Adipocyte (in vitro differentiated cells): Measurements from ENCODE around the gene DNAH1.

Source experiments
- DNase-seq: peaks from one replicate; pipeline ENCODE4 v3.0.0-alpha.2; 2015; ENCODE audit warnings: low read depth
- H3K27me3 ChIP-seq: replicated peaks from 2 replicates; pipeline ENCODE4 v1.7.0; 2013; ENCODE audit warnings: mild to moderate bottlenecking, low read length, moderate library complexity; ENCODE audit not compliant: control insufficient read depth, insufficient read depth
- H3K36me3 ChIP-seq: 2 replicates; pipeline ENCODE4 v1.7.0; 2013; ENCODE audit warnings: low read length, mild to moderate bottlenecking, moderate library complexity; ENCODE audit not compliant: control insufficient read depth, insufficient read depth, severe bottlenecking
- H3K4me1 ChIP-seq: 2 replicates; pipeline ENCODE4 v1.7.0; 2013; ENCODE audit warnings: mild to moderate bottlenecking, low read length, moderate library complexity; ENCODE audit not compliant: control insufficient read depth, insufficient read depth
- H3K4me3 ChIP-seq: 2 replicates; pipeline ENCODE4 v1.7.0; 2013; ENCODE audit warnings: mild to moderate bottlenecking, low read length, moderate library complexity
- H3K9ac ChIP-seq: 2 replicates; pipeline ENCODE4 v1.7.0; 2013; ENCODE audit warnings: mild to moderate bottlenecking, low read length, moderate library complexity
- H3K9me3 ChIP-seq: 2 replicates; pipeline ENCODE4 v1.7.0; 2013; ENCODE audit warnings: mild to moderate bottlenecking, low read length, moderate library complexity; ENCODE audit not compliant: control insufficient read depth

The DNAH1 gene

GRCh38 chr3:52420388-52420787 lies 104.3 kb downstream of the DNAH1 start:
- Histone ChIP-seq H3K4me1 (peaks cover 18% of the 10 kb centered on the region), H3K9me3 (no peaks in the 10 kb centered on the region), H3K4me3 (no peak overlapping the region), H3K27me3 (no peaks in the 10 kb centered on the region), H3K36me3 (no peaks in the 10 kb centered on the region), H3K9ac (peak overlapping the region; percentile 43)
- DNase-seq = no peak

DNA sequence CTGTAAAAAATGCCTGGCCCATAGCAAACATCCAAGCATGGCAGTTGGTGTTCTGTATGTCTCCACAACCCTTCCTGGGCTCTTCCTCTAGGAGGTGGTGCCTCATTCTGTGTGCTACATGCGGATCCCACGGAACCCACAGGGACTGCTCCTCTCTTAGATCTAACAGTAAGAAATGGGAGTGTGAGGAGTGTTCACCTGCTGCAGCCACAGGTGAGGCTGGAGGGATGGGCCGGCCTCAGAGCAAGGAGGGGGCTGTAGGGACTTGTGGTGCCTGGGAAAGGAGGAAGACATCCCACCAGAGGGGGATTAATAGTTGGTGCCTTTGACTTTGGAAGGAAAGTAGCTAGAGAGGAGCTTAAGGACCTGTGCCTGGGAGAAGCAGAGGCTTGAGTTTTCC lies 106.5 kb downstream of the DNAH1 start:
- Histone ChIP-seq H3K4me3 (no peak overlapping the region), H3K9me3 (no peaks in the 10 kb centered on the region), H3K9ac (no peak overlapping the region), H3K27me3 (no peaks in the 10 kb centered on the region), H3K4me1 (peaks cover 18% of the 10 kb centered on the region), H3K36me3 (no peaks in the 10 kb centered on the region)
- DNase-seq = no peak

GRCh38 chr3:52423173-52423572 lies 107.1 kb downstream of the DNAH1 start:
- H3K9me3 ChIP-seq = no peaks in the 10 kb centered on the region
- DNase-seq = no peak
- H3K9ac ChIP-seq = no peak overlapping the region
- H3K4me1 ChIP-seq = peaks cover 18% of the 10 kb centered on the region
- H3K4me3 ChIP-seq = no peak overlapping the region
- no peaks in the 10 kb centered on the region for H3K27me3 ChIP-seq
- no peaks in the 10 kb centered on the region for H3K36me3 ChIP-seq

DNA sequence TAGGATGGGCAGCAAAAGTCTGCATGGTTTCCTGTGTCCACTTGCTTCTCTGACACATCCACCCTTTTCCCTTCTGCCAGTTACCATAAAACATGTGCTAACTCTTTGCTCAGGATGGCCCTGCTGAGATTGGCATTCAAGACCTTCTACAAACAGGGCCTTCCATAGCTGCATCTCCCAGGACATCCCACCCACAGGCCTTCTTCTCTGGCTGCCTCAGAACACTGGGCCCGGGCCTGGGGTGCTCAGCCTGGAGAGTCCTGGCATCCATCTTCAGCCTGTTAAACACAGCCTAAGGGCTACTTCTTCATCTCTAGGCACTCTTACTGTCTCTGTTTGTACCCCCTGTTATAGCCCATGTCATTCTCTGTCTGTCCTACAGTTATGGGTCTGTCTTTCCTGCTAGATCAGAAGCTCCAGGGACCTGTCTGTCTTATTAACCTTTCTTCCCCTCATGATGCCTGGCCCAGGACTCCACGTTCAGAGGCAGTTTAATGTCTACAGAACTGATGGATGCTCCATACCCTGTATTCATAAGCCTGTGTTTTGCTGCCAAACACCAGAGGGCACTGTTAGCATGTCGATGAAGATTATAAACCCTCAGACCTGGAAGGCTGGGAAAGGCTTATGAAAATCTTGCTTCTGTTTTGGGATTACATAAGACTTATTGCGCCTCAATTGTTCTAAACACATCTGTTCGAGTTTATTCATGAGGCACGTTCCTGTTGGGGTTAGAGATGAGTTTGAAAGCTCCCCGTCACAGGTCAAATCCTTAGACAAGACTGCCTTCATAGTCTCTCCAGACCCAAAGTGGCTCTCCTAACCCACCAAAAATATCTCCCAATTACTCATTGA lies 112.3 kb downstream of the DNAH1 start:
- Histone ChIP-seq H3K4me3 (no peak overlapping the region), H3K9me3 (no peaks in the 10 kb centered on the region), H3K4me1 (peaks cover 23% of the 10 kb centered on the region), H3K9ac (no peak overlapping the region), H3K27me3 (no peaks in the 10 kb centered on the region), H3K36me3 (no peaks in the 10 kb centered on the region)
- DNase-seq = peak; percentile 93

DNA sequence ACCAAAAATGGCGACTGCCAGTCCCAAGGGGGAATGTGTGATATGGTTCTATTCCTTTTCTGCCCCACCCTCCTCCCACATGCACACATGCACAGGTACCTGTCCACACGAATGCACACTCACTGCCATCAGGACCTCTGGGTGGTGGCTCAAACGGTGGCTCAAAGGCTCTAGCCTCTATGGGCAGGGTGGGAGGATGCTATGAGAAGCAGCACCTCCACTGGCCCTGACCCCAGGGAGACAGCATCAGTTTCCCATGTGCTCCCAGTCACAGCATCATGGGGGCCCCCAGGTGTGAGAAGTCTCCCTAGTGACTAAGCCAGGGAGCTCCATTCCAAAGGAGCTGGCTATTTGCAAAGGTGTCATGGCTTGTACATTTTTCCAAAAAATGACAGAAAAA lies 112.9 kb downstream of the DNAH1 start:
- H3K9ac ChIP-seq = no peak overlapping the region
- no peak overlapping the region for H3K4me3 ChIP-seq
- H3K27me3 ChIP-seq = no peaks in the 10 kb centered on the region
- peaks cover 28% of the 10 kb centered on the region for H3K4me1 ChIP-seq
- H3K36me3 ChIP-seq = no peaks in the 10 kb centered on the region
- H3K9me3 ChIP-seq = no peaks in the 10 kb centered on the region
- DNase-seq = no peak

DNA sequence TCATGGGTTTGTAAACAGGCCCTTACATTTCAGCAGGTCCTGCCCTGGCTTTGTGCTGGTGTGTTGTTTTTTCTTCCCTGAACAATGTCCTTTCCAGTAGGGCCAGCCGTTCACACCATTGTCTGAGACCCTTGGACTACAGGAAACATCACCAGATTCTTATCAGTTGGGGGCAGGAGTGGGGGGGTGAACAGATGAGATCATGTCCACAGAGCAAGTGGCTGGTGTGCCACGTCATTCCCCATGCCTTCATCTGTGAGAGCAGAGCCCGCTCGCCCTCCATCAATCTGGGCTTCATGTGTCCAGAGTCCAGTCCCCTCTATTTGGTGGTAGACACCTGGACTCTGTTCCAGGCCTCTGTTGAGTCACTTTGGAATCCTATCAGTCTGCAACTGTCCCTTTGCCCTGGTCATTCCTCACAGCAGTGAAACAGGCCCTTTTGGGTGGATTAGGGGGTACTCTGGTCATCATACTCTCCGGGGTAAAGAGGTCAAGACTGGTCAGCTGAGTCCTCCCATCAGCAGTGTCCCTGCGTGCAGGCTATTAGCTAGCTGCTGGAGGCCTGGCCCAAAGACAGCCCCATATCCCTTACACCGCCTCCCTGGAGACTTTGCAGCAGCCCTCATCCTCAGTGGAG lies 113.8 kb downstream of the DNAH1 start:
- Histone ChIP-seq H3K27me3 (no peaks in the 10 kb centered on the region), H3K4me1 (peaks cover 37% of the 10 kb centered on the region), H3K4me3 (no peak overlapping the region), H3K36me3 (no peaks in the 10 kb centered on the region), H3K9ac (no peak overlapping the region), H3K9me3 (no peaks in the 10 kb centered on the region)
- no peak for DNase-seq

DNA sequence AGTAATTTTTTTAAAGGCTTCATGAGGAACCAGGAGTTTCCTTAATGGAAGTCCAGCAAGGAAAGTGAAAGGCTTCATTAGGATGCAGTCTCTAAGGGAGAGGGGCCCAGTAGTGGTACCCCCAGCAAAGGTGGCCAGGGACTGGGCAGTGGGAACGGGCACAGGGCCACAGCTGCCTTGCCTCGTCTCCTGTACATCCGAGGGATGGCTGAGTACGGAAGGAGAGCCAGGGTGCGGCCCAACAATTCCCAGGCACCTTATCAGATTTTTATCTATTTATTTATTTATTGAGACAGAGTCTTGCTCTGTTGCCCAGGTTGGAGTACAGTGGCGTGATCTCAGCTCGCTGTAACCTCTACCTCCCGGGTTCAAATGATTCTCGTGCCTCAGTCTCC lies 114.3 kb downstream of the DNAH1 start:
- no peaks in the 10 kb centered on the region for H3K36me3 ChIP-seq
- peaks cover 42% of the 10 kb centered on the region for H3K4me1 ChIP-seq
- no peaks in the 10 kb centered on the region for H3K27me3 ChIP-seq
- H3K4me3 ChIP-seq = no peak overlapping the region
- H3K9me3 ChIP-seq = no peaks in the 10 kb centered on the region
- no peak for DNase-seq
- H3K9ac ChIP-seq = no peak overlapping the region

DNA sequence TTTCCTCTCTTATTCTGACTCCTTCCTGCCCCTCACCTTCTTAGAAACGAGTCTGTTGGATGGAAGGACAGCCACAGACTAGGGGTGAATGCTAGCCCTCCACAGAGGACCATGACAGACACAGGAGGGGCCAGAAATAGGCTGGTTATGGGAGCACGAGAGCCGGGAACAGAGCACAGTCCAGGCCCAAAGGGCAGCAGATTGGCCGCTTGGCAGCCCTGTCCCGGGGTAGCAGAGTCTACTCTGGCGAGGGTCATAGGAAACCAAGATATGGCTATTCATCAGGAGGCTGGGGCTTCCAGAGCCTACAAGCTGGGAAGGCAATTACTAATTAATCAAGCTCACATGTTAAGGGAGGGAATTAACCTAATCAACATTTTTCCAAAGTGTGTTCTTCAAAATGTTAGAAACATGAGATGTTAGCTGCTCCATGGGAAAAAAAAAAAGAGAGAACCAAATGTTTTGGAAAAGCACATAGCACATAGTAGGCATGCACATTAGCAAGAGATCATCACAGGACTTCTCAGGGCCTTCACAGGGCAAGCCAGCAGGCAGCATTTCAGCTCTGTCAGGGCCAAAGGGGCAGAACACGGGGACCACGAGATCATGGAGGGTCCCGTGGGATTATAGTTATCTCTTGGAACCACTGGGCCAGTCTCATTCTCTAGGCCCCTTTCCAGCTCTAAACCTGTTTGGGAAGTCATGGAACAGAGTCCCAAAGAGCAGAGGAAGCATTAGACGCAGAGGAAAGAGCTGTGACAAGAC lies 115.5 kb downstream of the DNAH1 start:
- no peaks in the 10 kb centered on the region for H3K36me3 ChIP-seq
- H3K27me3 ChIP-seq = no peaks in the 10 kb centered on the region
- no peak overlapping the region for H3K9ac ChIP-seq
- no peak for DNase-seq
- H3K4me3 ChIP-seq = no peak overlapping the region
- no peaks in the 10 kb centered on the region for H3K9me3 ChIP-seq
- H3K4me1 ChIP-seq = peaks cover 54% of the 10 kb centered on the region

- Histone ChIP-seq H3K9ac (no peak overlapping the region), H3K36me3 (no peaks in the 10 kb centered on the region), H3K4me3 (no peak overlapping the region), H3K27me3 (no peaks in the 10 kb centered on the region), H3K9me3 (no peaks in the 10 kb centered on the region), H3K4me1 (peaks cover 60% of the 10 kb centered on the region)
- no peak for DNase-seq
Observed at GRCh38 chr3:52432225-52432624, 116.1 kb downstream of the DNAH1 start.

DNA sequence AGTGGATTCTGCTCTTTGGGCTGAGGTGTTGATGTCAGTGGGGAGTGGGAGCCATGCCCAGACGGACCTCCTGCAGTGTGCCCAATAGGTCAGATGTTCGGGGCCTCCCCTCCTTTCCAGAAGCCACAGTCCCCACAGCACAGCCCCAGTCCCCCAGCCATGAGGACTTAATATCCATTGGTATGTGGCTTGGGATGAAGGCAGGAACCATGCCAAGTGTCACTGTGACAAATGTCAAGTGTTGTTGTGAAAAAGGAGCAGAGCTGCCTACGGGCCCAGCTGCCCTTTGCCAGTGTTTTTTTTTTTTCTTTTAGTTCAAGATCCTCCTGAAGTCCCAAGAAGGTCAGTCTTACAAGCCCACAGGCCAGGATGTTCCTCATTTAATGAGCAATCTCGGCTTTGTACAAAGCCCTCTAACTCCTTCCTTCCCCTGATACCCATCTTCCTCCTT lies 116.6 kb downstream of the DNAH1 start:
- no peak for DNase-seq
- Histone ChIP-seq H3K9ac (peak overlapping the region; percentile 59), H3K4me1 (peaks cover 62% of the 10 kb centered on the region), H3K36me3 (no peaks in the 10 kb centered on the region), H3K9me3 (no peaks in the 10 kb centered on the region), H3K27me3 (no peaks in the 10 kb centered on the region), H3K4me3 (no peak overlapping the region)

GRCh38 chr3:52433328-52433995 lies 117.3 kb downstream of the DNAH1 start:
- H3K9ac ChIP-seq = peak overlapping the region; percentile 59
- H3K36me3 ChIP-seq = peaks cover 4% of the 10 kb centered on the region
- no peak for DNase-seq
- H3K27me3 ChIP-seq = no peaks in the 10 kb centered on the region
- no peak overlapping the region for H3K4me3 ChIP-seq
- peaks cover 62% of the 10 kb centered on the region for H3K4me1 ChIP-seq
- no peaks in the 10 kb centered on the region for H3K9me3 ChIP-seq
